ENCODE data around the gene SLC9A9.

Gene SLC9A9

GRCh38 chr3:143252931-143253330 lies 595.3 kb downstream of the SLC9A9 start:
- no peak for DNase-seq (ENCODE audit: low read depth in 3 of 3)

- no peak for DNase-seq (ENCODE audit: low read depth in 3 of 3)
These were observed 599.3 kb downstream of the SLC9A9 start for GRCh38 chr3:143249014-143249413.

- DNase-seq (ENCODE audit: low read depth in 3 of 3) = no peak
These were observed 601.2 kb downstream of the SLC9A9 start for GRCh38 chr3:143247073-143247472.

GRCh38 chr3:143245692-143246091 lies 602.6 kb downstream of the SLC9A9 start:
- DNase-seq (ENCODE audit: low read depth in 3 of 3) = no peak

GRCh38 chr3:143244516-143245063 lies 603.7 kb downstream of the SLC9A9 start:
- no peak for DNase-seq (ENCODE audit: low read depth in 3 of 3)

- DNase-seq (ENCODE audit: low read depth in 3 of 3) = no peak
These were observed 604.6 kb downstream of the SLC9A9 start for GRCh38 chr3:143243686-143244085.

GRCh38 chr3:143242691-143243090 lies 605.6 kb downstream of the SLC9A9 start:
- no peak for DNase-seq (ENCODE audit: low read depth in 3 of 3)

- DNase-seq (ENCODE audit: low read depth in 3 of 3) = no peak
These were observed 606.2 kb downstream of the SLC9A9 start for GRCh38 chr3:143242101-143242500.

GRCh38 chr3:143241481-143241951 lies 606.8 kb downstream of the SLC9A9 start:
- DNase-seq (ENCODE audit: low read depth in 3 of 3) = no peak

- no peak for DNase-seq (ENCODE audit: low read depth in 3 of 3)
These were observed 607.4 kb downstream of the SLC9A9 start for GRCh38 chr3:143240886-143241285.

GRCh38 chr3:143239031-143239430 lies 609.2 kb downstream of the SLC9A9 start:
- no peak for DNase-seq (ENCODE audit: low read depth in 3 of 3)

GRCh38 chr3:143237077-143237627 lies 611.1 kb downstream of the SLC9A9 start:
- no peak for DNase-seq (ENCODE audit: low read depth in 3 of 3)

GRCh38 chr3:143236226-143236964 lies 611.9 kb downstream of the SLC9A9 start:
- DNase-seq (ENCODE audit: low read depth in 3 of 3) = no peak

- no peak for DNase-seq (ENCODE audit: low read depth in 3 of 3)
These were observed 612.6 kb downstream of the SLC9A9 start for GRCh38 chr3:143235614-143236204.

- DNase-seq (ENCODE audit: low read depth in 3 of 3) = no peak
These were observed 613.7 kb downstream of the SLC9A9 start for GRCh38 chr3:143234526-143234925.

- DNase-seq (ENCODE audit: low read depth in 3 of 3) = no peak
These were observed 615.3 kb downstream of the SLC9A9 start for GRCh38 chr3:143232981-143233380.

GRCh38 chr3:143228405-143228804 lies 619.9 kb downstream of the SLC9A9 start:
- DNase-seq (ENCODE audit: low read depth in 3 of 3) = no peak

GRCh38 chr3:143226678-143227291 lies 621.5 kb downstream of the SLC9A9 start:
- no peak for DNase-seq (ENCODE audit: low read depth in 3 of 3)

GRCh38 chr3:143224716-143225115 lies 623.6 kb downstream of the SLC9A9 start:
- DNase-seq (ENCODE audit: low read depth in 3 of 3) = no peak

- DNase-seq (ENCODE audit: low read depth in 3 of 3) = no peak
These were observed 625.3 kb downstream of the SLC9A9 start for GRCh38 chr3:143222981-143223380.

- DNase-seq (ENCODE audit: low read depth in 3 of 3) = no peak
These were observed 625.8 kb downstream of the SLC9A9 start for GRCh38 chr3:143222505-143222904.

GRCh38 chr3:143221446-143221845 lies 626.8 kb downstream of the SLC9A9 start:
- DNase-seq (ENCODE audit: low read depth in 3 of 3) = no peak

Measured in stimulated activated CD4-positive, alpha-beta T cell treated with anti-CD3 and anti-CD28 coated beads, TNF-alpha, amount 100 ng/mL, for 48 hours (primary cell).